GM18511 (cell line): ENCODE results near the gene SRGAP3.
"Not testable (repeated sequence)": the region's sequence is repeated elsewhere in the genome, so short reads cannot be mapped to it uniquely, and the experiment has no call there.

Experiments used
- ATAC-seq: cut with Tn5 transposase; IDR thresholded peaks from one replicate; pipeline ENCODE4 v1.9.1; 2021; ENCODE audit warnings: mild to moderate bottlenecking, moderate library complexity; ENCODE audit not compliant: unreplicated experiment

SRGAP3 gene

DNA sequence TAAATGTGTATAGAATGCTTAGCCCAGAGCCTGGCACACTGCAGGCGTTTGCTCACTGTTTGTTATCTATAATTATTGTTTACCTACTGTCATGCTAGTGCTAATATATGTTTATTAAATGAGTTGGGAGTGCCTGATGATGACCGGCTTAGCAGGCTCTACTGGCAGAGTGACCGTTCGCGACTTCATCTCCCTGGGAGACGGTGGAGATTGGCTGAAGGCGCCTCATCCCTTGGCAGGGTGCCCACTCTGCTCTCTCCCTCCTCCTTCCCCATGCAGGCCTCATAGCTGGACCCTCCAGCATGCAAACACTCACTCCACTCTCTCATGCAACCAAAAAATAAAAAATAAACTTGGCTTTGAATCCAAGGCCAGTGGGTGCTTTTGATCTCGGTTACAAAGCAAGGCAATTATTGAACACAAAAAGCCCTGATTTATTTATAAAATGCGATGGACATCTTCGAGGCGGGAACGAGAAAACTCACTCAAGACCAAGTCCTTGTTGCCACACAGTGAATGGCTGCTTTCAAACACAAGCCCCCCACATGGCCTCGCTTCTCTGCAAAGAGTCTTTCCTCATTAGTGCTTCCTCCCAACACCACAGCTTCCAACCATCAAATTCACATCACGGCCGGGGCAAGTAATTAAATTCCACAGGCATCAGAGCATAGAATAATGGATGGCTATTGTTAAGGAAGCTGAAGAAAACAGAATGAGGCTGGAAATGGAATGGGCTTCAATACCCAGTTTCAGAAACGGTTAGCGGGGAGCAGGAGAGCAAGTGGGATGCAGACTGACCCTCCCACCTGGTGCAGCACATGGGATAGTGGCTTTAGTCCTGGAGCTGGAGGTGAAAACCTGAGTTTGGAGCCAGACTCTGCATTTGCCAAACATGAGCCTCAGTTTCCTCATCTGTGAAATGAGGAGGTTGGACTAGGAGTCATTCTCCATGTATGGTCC is 150.4 kb downstream of the SRGAP3 start:
- no peak for ATAC-seq

DNA sequence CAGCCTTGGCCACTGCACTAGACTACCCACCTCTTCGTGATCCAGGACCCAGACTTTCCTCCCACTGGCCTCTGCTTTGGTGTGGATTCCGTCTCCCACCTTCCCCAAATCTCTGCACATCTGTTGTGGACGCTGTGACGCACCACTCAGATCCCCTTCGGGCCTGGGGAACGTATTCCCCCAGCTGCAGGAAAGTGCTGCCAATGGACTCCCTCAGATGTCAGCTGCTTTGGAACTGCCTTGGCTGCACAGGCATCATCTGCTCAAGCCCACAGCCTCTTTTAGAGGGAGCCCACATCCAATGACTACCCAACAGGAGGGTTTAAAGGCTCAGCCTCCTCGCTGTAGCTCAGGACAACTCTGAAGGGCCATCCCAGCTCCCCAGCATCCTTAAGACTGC is 152.0 kb downstream of the SRGAP3 start:
- ATAC-seq = no peak

DNA sequence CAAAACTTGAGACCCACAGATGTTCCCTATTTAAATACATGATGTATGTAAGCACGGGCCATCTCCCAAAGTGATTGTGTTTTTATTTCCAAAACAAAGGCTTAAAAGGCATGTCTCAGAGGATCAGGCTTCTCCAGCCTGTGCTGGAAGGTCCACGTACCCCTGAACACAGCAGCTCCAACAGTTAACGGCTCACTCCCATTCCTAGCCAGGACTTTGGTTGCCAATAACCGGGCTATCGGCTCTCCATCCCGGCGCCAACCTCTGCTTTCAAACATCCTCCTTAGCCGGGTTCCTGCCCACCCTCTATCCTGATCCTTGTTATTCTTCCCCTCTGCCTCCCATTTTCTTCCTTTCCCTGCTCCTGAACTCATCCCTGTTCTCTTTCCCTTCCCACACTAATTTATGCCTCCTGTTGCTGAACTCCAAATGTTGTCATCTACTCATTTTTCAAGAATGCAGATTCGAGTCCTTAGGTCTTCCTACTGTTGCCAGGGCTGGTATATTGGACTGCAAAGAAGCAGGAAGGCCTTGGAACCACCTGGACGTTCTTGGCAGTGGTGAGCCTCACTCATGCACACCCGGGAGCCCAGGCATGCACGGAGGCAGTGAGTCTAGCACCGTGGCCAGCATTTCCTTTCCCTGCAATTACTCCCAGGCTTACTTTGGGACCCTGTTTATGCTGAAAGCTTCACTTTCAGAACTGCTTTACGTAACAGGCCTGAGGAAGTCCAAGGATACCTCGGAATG is 157.8 kb downstream of the SRGAP3 start:
- no peak for ATAC-seq

DNA sequence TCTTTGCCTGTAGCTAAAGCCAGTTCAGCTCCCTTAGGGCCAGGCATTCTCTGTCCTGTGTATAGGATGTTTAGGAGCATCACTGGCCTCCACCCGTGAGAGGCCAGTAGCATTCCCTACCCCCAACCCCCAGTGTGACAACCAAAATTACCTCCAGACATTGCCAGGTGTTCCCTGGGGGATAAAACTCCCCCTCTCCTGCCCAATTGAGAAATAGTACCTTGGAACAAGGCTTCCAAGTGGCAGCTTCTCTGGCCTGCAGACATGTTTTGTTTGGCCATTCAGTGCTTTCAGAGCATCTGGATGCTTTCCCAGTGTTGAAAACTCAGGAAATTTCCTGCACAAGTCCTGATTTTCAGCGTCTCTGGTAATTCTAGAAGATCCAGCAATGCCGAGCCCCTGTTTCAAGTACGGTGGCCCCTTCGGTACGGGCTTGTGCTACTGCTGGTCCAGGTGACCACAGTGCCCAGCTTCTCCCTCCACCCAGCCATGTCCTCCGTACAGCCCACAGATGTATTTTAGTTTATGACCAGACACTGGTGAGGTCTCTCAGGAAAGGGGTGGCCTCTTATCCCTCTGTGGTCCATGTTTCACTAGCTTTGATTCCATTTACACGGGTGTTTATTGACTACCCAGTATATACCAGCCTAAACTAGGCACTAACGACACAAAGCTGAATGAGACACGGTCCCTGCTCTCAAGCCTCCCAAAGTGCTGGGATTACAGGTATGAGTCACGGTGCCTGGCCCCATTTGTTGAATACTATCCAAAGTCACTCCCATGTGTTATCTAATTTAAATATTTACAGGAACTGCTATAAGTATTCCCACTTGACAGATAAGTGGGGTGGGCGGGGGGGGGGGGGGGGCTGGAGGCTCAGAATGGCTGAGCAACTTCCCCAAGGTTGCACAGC is 160.7 kb downstream of the SRGAP3 start:
- ATAC-seq = no peak

DNA sequence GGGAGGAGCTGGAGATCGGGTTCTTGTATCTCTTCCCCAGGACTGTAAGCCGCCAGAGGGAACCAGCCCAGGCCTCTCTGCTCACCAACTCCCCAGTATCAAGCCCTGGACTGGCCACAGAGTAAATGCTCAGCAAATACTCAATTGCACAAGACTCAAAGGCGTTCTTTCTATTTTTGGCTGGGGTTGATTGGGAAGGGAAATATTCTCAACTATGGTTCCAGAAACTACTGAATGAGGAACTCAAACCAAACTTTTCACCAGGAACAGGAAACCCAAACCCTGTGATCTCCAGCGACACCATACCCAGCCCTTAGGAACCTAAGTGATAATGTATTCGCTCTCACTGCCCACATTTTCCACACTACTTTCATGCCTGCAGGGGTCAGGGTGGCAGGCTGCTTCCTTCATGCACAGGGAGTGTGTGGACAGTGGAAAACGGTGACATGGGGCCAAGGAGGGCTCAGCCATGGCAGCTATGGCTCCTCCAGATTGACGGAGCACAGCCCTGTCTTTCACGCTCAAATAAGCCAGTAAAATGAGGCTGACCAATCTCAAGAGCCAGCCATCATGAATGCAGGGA is 161.5 kb downstream of the SRGAP3 start:
- ATAC-seq = no peak

DNA sequence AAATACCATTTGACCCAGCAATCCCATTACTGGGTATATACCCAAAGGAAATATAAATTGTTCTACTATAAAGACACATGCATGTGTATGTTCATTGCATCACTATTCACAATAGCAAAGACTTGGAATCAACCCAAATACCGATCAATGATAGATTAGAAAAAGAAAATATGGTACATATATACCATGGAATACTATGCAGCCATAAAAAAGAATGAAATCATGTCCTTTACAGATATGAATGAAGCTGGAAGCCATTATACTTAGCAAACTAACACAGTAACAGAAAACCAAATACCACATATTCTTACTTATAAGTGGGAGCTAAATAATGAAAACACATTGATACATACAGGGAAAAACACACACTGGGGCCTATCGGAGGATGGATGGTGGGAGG is 164.0 kb downstream of the SRGAP3 start:
- not testable (repeated sequence) for ATAC-seq

DNA sequence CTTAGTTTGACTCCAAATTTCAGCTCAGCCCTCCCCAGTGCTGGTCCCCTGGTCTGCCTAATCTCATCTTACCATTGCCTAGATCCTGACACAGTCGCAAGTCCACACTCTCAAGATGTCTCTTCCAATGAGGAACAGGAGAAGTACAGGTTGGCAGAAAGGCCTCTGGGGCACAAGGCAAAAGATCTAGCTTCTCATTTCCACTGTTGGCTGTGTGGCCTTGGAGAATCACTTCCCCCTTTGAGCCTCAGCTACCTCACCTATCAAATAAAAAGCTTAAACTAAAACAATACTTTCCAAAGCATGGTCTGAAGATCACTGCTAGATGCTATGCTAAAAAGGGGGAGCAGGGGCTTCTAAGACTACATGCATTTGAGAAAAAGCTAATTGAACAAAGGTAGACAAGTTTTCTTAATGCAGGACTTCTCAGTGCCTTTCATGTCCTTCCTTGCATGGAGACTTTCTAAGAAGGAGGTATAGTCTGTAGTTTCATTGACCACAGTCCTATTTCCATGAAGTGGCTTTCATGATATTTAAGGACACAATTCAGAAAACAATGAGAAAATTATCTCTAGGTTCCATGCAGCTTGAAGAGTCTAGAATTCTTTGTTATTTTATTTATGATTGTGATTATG is 168.1 kb downstream of the SRGAP3 start:
- ATAC-seq = no peak

DNA sequence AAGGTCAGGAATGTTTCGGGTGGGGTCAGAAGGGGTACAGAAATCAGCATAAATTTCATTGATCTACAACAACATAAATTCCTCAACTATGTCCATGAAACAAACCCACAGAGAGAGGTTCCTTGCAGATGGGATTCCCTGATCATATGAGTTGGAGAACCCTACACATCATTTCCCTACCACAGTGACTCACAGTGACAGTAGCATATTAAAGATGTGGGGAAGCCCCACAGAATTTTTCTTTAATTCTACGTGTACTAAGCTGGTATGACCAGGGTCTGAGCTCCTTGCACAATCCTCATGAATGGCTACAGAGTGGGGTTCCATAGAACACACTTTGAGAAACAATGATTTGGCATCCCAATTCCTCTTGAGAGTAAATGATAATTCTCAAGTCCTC is 169.3 kb downstream of the SRGAP3 start:
- ATAC-seq = no peak

DNA sequence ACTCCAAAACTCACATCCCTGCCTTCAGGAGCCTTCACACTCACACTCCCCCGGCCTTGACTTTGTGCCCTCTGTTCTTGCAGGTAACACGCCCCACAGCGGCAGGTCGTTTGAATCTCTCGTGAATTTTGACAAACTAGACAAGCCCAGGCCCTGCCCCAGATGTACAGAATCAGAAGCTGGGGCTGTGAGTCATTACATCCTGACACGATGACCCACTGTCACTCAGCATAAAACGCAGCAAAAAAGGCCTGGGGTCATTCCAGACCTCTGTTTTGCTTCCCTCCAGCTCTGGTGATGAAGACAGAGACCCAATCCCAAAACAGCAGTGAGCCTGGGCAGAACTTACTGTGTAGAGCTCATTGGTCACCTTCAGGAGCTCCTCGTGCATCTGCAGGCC is 169.8 kb downstream of the SRGAP3 start:
- ATAC-seq = no peak

DNA sequence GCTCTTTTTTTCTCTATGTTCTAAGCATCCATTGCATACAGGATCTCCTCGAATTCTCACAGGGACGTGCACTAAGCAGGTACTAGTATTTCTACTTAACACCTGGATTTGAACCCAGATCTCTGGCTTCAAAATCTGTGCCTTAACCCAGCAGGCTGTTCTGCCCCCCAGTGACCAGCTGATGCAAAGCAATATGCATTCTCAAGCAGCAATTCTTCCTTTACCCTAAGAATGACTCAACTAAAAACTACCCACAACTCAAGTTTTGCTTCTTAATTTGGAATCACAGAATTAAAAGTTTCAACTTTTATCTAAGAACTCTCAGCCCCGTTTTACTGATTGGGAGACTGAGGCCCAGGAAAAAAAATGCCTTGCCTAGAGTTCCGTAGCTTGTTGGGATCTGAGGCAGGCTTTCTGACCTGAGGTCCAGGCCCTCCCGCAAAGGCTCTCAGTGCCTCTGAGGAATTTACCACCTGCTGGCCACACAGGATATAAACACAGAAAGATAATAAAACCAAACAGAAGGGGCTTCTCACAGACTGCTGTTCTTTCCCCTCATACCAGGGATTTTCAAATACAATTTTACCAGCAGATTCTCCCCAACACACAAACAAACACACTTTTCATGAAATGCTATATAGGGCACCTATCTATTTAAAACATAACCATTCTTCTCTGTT is 170.7 kb downstream of the SRGAP3 start:
- ATAC-seq = no peak

DNA sequence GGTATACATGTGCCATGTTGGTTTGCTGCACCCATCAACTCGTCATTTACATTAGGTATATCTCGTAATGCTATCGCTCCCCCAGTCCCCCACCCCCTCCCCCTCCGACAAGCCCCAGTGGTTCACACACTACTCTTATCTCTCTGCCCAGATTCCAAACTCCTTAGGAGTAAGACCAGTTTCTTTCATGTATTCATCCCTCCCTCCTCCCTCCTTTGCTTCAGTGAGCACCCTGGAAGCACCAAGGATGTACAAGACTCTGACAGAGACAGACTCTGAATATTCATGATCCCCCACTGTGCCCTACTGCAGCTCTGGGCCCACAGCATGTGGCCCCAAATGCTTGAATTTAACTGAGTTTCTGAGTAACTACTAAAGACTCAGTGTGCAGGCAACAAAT is 172.4 kb downstream of the SRGAP3 start:
- ATAC-seq = no peak

DNA sequence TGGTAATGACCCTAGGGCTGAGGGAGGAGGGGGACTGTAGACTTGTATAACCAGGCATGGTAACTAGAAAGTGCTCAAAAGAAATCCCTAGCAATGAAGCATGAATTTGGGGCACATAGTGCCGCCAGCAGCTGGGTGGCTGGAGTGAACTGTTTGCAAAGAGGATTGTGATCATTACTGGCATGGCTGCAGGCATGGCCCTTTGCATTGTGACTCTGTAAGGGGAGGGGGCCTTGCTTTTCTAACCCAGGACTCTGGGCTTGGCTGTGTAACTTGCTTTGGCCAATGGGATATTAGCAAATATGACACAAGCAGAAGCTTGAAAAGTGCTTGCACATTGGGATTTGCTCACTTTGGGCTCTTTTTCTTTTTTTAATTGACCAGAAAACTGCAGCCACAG is 173.7 kb downstream of the SRGAP3 start:
- ATAC-seq = no peak

DNA sequence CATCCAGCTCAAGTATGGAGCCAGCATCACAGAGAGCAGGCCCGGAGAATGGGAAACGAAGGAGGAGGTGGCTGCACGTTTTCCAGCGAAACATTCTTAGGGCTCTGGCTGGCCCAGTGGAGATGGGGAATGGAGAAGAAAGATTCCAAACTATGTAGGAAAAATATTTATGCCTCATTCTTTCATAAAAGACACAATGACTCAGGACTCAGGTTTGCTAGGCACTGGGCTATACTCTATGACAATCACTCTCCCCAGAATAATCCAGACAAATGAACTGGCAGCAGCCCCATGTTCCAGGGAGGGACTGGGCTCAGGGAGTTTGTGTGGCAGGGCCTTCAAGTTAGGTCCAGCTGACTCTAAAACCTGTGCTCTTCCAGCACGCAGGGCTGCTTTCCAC is 175.4 kb downstream of the SRGAP3 start:
- no peak for ATAC-seq

DNA sequence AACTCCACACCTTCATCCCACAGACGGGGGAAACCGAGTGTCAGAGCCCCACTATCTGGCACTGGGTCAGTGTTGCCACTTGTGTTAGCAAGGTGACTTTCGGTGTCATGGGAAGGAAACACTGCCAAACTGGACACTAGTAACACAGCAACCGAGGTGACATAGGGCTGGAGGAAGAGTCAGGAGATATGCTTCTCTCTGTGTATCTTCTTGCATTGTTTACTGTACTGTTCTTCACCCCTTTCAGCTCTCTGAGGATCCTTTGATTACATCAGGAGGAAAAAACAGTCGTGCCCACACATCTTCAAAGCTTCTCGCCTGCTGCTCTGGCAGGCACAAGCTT is 176.8 kb downstream of the SRGAP3 start:
- ATAC-seq = no peak

DNA sequence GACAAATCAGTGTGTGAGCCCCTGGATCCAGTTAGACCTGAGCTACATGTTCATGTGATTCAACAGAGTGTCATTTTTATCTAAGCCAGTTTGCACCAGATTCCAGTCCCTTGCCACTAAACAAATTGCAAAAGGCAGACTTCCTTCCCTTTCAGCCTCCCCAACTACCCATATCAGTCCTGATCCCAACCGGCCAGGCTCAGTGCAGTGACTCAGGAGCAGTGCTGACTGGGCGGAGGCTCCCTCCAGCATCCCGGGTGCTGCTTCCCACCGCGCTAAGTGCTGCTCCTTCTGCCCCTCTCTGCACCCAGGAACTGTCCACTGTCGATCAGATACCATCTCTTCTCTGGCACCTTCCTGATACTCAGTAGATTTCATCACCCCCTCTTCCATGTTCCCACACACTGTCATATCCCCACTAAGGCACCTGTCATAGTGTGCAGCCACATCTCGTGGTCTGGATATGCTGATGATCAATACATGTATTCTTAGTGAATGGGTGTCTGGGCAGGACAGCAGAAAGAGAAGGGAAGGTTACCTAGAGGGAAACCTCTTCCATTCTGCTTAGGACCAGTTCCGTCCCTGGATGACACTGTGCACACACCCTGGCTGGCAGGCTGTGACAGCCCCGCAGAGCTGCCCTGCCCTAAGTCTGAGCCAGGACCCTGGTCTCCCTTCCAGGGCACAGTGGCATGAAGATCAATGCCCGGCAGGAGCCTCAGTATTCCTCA is 177.3 kb downstream of the SRGAP3 start:
- no peak for ATAC-seq

DNA sequence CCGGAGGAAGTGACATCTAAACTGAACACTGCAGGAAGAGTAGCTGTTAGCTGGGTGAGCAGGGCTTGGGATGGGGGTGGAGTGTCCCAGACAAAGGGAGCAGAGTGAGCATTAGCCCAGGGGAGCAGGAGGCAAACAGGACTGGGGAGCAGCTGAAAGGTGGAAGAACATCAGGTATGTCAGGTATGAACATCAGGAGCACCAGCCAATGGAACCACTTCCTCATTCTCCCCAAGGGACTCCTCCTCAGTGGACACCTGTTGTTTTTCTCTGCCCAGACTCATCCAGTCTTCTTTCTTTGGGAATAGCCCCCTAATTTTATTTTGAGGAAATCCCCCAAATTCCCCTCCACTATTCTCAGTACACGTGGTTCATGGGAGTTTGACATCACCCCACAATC is 178.5 kb downstream of the SRGAP3 start:
- ATAC-seq = no peak

DNA sequence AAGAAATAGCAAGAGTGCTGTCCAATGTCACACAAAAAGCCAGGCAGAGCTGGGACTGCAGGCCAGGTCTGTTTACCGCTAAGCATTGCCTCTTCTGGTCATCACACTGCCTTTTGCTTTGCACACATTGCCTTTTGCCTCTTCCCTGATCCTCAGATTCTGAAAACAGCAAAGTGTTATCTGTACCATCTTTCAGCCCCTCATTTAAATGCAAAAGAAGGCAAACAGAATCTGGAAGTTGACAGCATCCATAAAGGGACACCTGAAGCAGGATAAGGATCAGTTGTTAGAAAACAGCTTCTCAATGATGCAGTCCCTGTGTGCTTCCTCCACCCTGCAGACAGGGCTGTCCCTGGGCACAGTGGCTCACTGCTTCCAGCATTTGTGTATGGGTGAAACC is 179.5 kb downstream of the SRGAP3 start:
- no peak for ATAC-seq

DNA sequence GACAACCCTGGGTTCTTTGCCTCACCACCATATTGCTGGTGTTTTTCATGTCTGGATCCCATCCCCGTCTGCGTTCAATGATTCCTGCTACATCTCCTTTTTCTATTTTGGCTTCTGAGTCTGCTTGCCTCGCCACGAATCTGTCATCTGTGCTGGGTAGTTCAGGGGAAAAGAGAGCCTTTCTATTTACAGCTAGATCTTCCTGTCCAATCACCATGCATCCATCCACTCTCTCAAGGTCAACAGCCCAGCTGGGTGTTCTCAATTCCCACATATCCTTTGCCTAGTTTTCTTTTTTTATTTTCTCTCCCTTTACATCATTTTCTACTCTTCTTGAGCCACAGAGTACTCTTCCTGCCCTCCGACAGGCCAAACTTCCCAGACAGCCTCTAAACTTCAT is 181.4 kb downstream of the SRGAP3 start:
- ATAC-seq = no peak

DNA sequence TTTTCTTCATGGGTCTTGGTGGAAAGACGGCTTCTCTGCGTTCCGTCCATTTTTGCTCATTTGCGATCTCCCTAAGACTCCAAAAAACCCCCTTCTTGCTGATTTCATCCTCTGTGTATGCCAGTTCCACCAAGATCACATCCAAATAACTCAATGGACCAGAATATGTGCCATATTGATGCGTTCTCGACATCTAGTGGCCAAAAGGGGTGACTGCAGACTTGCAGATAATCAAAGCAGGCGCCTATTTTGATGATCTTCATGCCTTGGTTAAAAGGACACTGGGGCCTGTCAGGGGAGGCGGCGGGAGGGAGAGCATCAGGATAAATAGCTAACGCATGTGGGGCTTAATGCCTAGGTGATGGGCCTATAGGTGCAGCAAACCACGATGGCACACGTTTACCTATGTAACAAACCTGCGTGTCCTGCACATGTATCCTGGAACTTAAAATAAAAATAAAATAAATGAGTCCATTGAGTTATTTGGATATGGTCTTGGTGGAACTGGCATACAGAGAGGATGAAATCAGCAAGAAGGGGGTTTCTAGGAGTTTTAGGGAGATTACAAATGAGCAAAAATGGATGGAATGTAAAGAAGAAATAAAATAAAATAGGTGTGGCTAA is 182.0 kb downstream of the SRGAP3 start:
- peak; percentile 83 for ATAC-seq
